Activated CD8-positive, alpha-beta memory T cell treated with anti-CD3 and anti-CD28 coated beads, Interleukin-2, amount 10 ng/mL, durations not matched to agents 7 days and 5 days (primary cell): ENCODE measurements around the gene AK6. TPM values are rescaled to one million over a fixed set of nuclear protein-coding genes. Genes with fewer than 3 reads are reported as not detected.
"Not testable (repeated sequence)": the region's sequence is repeated elsewhere in the genome, so short reads cannot be mapped to it uniquely, and the experiment has no call there.

ENCODE experiments used
- ATAC-seq: fragments of 150-1000 bp; cut with Tn5 transposase; one replicate; pipeline ENCODE4 v1.10.0; 2021; ENCODE audit warnings: moderate library complexity
- CTCF ChIA-PET: fragments of 350-600 bp; sonication (Branson Sonifier 250); formaldehyde crosslinking; loops from one replicate; lab custom pipeline; 2021; ENCODE audit warnings: antibody characterized with exemption; lab: Charles Lee
- DNase-seq: peaks from one replicate; pipeline ENCODE4 v3.0.0-alpha.2; 2020
- H3K27ac Mint-ChIP-seq: one replicate; pipeline ENCODE4 v1.8.0; 2021; ENCODE audit warnings: mild to moderate bottlenecking, mixed read lengths
- H3K27me3 Mint-ChIP-seq: one replicate; pipeline ENCODE4 v1.8.0; 2021; ENCODE audit warnings: mixed read lengths
- H3K36me3 Mint-ChIP-seq: one replicate; pipeline ENCODE4 v1.8.0; 2021; ENCODE audit warnings: mild to moderate bottlenecking, mixed read lengths
- H3K4me1 Mint-ChIP-seq: one replicate; pipeline ENCODE4 v1.8.0; 2021; ENCODE audit warnings: mixed read lengths
- H3K4me3 Mint-ChIP-seq: one replicate; pipeline ENCODE4 v1.8.0; 2021; ENCODE audit warnings: mild to moderate bottlenecking, moderate library complexity, mixed read lengths
- H3K9me3 Mint-ChIP-seq: one replicate; pipeline ENCODE4 v1.8.0; 2022; ENCODE audit warnings: low read depth, mixed read lengths
- total RNA-seq, 2 experiments: library from RNA; stranded (reverse); gene quantifications; one replicate each; pipeline ENCODE4 v1.2.3, GENCODE V29; 2021

AK6 gene
- 10 to 100 TPM; 31.8 to 49.1 TPM for total RNA-seq

DNA sequence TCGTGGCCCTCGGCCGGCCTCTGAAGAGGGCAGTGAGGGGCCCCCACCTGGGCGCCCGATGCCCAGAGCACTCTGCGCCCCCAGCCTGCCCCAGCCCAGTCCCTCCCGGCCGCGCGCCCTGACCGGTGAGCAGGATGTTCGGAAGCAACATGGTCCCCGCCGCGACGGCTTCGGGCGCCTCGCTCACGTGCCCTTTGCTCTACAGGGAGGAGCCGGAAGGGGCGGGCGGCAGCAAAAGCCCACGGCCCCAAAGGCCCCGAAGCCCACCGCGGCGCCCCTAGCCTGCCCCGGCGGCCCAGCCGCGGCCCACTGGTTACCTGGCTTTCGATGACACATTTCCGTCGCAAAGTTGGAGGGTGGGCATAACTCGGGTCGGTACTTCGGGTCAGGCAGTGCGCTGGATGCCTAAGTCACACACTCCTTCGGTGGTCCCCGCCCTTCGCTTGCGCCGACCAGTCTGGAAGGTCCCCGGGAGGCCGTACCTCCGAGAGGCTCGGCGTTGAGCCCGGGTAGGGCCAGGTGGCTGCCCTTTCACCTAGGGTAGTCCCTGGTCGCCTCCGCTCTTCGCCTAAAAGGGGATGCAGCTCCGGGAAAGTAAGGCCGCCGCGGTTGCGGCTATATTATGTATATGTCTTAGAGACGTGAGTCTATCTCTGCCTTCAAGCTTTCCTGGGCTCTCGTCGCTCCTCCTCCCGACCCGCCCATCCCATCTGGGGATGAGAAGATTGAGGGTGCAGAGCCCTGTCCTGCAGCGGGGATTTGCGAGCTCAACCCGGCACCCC is at the start of gene AK6, which contains the start of the genes RAD17 and TAF9:
TSS of gene AK6 (minus strand) at position 181 of the 782 bp plus-strand sequence. CDS start at position 151, 30 bp downstream.
TSS of gene RAD17 (plus strand) at position 479 of the 782 bp plus-strand sequence. CDS start 2,391 bp downstream, outside the sequence.
TSS of gene TAF9 (minus strand) at position 181 of the 782 bp plus-strand sequence. CDS start 3,783 bp downstream, outside the sequence.
- peak within 1 kb of the TSS; percentile 93 for H3K4me3 Mint-ChIP-seq
- peak; percentile 95 for ATAC-seq

GRCh38 chr5:69418554-69418953 is 49.2 kb upstream of the AK6 start:
- ATAC-seq, result no peak
- Mint-ChIP-seq H3K9me3 (no peaks in the 10 kb centered on the region), H3K4me3 (no peak overlapping the region), H3K27me3 (no peaks in the 10 kb centered on the region), H3K27ac (no peak overlapping the region), H3K4me1 (peaks cover 4% of the 10 kb centered on the region), H3K36me3 (peaks cover 8% of the 10 kb centered on the region)
- CTCF ChIA-PET, result no interaction called here
- no peak for DNase-seq

More for the DNA sequence above, at the start of gene AK6, which contains the start of the genes RAD17 and TAF9:
- peak; percentile 96 for DNase-seq
- peaks cover 25% of the 10 kb centered on the region for H3K36me3 Mint-ChIP-seq
- CTCF ChIA-PET, result interaction anchor here (0.6 to 1.6 kb wide), 3 partner anchors 22 to 327 kb away, joined by 3 to 4 read pairs (median 3); no protein-coding TSS in a partner anchor
- H3K9me3 Mint-ChIP-seq, result no peaks in the 10 kb centered on the region
- H3K27ac Mint-ChIP-seq, result peak within 1 kb of the TSS; percentile 98
- H3K4me1 Mint-ChIP-seq, result peaks cover 48% of the 10 kb centered on the region
- H3K27me3 Mint-ChIP-seq, result no peaks in the 10 kb centered on the region

- H3K27ac Mint-ChIP-seq, result no peak overlapping the region
- DNase-seq (no peak), ATAC-seq (no peak)
- peaks cover 9% of the 10 kb centered on the region for H3K36me3 Mint-ChIP-seq
- H3K4me3 Mint-ChIP-seq, result no peak overlapping the region
- no peaks in the 10 kb centered on the region for H3K27me3 Mint-ChIP-seq
- peaks cover 4% of the 10 kb centered on the region for H3K4me1 Mint-ChIP-seq
- H3K9me3 Mint-ChIP-seq, result no peaks in the 10 kb centered on the region
- CTCF ChIA-PET, result no interaction called here
Measured at GRCh38 chr5:69416699-69417098, 47.4 kb upstream of the AK6 start.

DNA sequence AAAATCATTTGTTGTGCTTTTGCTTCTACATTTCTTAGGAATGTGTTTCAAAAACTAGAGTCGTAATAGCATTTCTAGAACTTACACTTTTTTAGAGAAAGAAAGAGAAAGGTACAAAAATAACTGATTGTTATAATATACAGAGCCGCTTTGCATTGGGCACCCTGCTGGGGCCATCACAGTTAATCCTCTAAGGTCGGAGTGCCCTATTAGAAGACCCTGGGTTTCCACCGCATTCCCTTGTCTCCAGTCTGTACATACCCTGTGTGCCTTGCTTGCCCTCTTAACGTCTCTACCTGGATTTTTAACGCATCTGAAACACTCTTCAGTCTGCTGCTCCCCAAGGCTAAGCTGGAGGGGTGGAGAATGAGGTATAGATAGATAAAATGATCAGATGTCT is 46.9 kb upstream of the AK6 start:
- H3K4me3 Mint-ChIP-seq, result no peak overlapping the region
- no peaks in the 10 kb centered on the region for H3K9me3 Mint-ChIP-seq
- DNase-seq (no peak), ATAC-seq (no peak)
- H3K36me3 Mint-ChIP-seq, result peaks cover 14% of the 10 kb centered on the region
- CTCF ChIA-PET, result no interaction called here
- no peaks in the 10 kb centered on the region for H3K27me3 Mint-ChIP-seq
- peaks cover 4% of the 10 kb centered on the region for H3K4me1 Mint-ChIP-seq
- H3K27ac Mint-ChIP-seq, result no peak overlapping the region

DNA sequence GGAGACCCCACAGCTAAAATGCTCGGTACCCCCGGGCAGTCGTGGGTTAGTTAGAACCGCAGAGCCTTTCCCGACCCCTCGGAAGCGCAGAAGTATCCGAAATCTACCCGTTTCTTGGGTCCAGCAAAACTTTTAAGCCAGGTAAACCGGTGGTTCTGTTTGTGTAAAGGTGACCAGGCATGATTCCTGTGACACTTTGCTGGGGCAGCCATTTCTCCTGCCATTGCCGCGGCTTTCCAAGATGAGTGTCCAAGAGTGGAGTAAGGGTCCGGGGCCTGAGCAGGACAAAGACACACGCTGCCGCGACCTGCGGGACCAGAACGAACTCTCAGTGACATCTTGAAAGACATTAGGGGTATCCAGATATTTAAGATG is 46.3 kb upstream of the AK6 start:
- CTCF ChIA-PET, result no interaction called here
- no peak for ATAC-seq
- peaks cover 4% of the 10 kb centered on the region for H3K4me1 Mint-ChIP-seq
- no peak for DNase-seq
- no peaks in the 10 kb centered on the region for H3K9me3 Mint-ChIP-seq
- peaks cover 14% of the 10 kb centered on the region for H3K36me3 Mint-ChIP-seq
- no peak overlapping the region for H3K27ac Mint-ChIP-seq
- peak overlapping the region; percentile 44 for H3K4me3 Mint-ChIP-seq
- H3K27me3 Mint-ChIP-seq, result no peaks in the 10 kb centered on the region

- ATAC-seq, result peak; percentile 74
- Mint-ChIP-seq H3K27ac (no peak within 1 kb of the TSS), H3K36me3 (peaks cover 18% of the 10 kb centered on the region), H3K4me3 (peak within 1 kb of the TSS; percentile 50), H3K4me1 (peaks cover 4% of the 10 kb centered on the region), H3K27me3 (no peaks in the 10 kb centered on the region), H3K9me3 (no peaks in the 10 kb centered on the region)
- DNase-seq, result no peak
- CTCF ChIA-PET, result no interaction called here
Measured at GRCh38 chr5:69414885-69415583, 45.7 kb upstream of the AK6 start, which contains the start of gene MARVELD2. Gene MARVELD2, plus strand, starts transcription at chr5:69415116. Its CDS starts 4,270 bp downstream, at chr5:69419386.

- Mint-ChIP-seq H3K27me3 (no peaks in the 10 kb centered on the region), H3K9me3 (no peaks in the 10 kb centered on the region), H3K36me3 (peaks cover 41% of the 10 kb centered on the region), H3K4me3 (no peak overlapping the region), H3K4me1 (no peaks in the 10 kb centered on the region), H3K27ac (no peak overlapping the region)
- no peak for ATAC-seq
- CTCF ChIA-PET, result no interaction called here
- no peak for DNase-seq
Measured at GRCh38 chr5:69404659-69405330, 35.5 kb upstream of the AK6 start.

GRCh38 chr5:69378376-69378775 is 9.1 kb upstream of the AK6 start:
- CTCF ChIA-PET, result no interaction called here
- Mint-ChIP-seq H3K27ac (no peak overlapping the region), H3K4me3 (no peak overlapping the region)

GRCh38 chr5:69374911-69375446 is 5.7 kb upstream of the AK6 start:
- ATAC-seq, result no peak
- Mint-ChIP-seq H3K9me3 (no peaks in the 10 kb centered on the region), H3K4me3 (no peak overlapping the region), H3K27me3 (no peaks in the 10 kb centered on the region), H3K4me1 (peaks cover 25% of the 10 kb centered on the region), H3K27ac (peak overlapping the region; percentile 36), H3K36me3 (peaks cover 16% of the 10 kb centered on the region)
- CTCF ChIA-PET, result interaction anchor here (0.9 kb wide), 1 partner anchor 281 kb away, joined by 3 read pairs; the partner anchor contains the start of gene SLC30A5
- no peak for DNase-seq

More at GRCh38 chr5:69378376-69378775, 9.1 kb upstream of the AK6 start:
- H3K36me3 Mint-ChIP-seq, result peaks cover 22% of the 10 kb centered on the region
- DNase-seq (no peak), ATAC-seq (no peak)
- peaks cover 9% of the 10 kb centered on the region for H3K4me1 Mint-ChIP-seq
- no peaks in the 10 kb centered on the region for H3K9me3 Mint-ChIP-seq
- H3K27me3 Mint-ChIP-seq, result no peaks in the 10 kb centered on the region

GRCh38 chr5:69372394-69372793 is 3.1 kb upstream of the AK6 start:
- CTCF ChIA-PET, result interaction anchor here (1.4 kb wide), 1 partner anchor 329 kb away, joined by 3 read pairs; no protein-coding TSS in a partner anchor
- ATAC-seq (no peak), DNase-seq (no peak)
- Mint-ChIP-seq H3K4me3 (no peak overlapping the region), H3K27ac (no peak overlapping the region), H3K4me1 (peaks cover 36% of the 10 kb centered on the region), H3K27me3 (no peaks in the 10 kb centered on the region), H3K36me3 (peaks cover 21% of the 10 kb centered on the region), H3K9me3 (no peaks in the 10 kb centered on the region)

- H3K9me3 Mint-ChIP-seq, H3K27me3 Mint-ChIP-seq, DNase-seq, ATAC-seq: not testable (repeated sequence)
- H3K4me3 Mint-ChIP-seq, result peak overlapping the region; percentile 93
- peak overlapping the region; percentile 94 for H3K27ac Mint-ChIP-seq
- H3K4me1 Mint-ChIP-seq, result peaks cover 48% of the 10 kb centered on the region
- CTCF ChIA-PET, result interaction anchor here (0.6 to 1.3 kb wide), 2 partner anchors 24 to 327 kb away, joined by 3 to 4 read pairs; no protein-coding TSS in a partner anchor
- H3K36me3 Mint-ChIP-seq, result peaks cover 21% of the 10 kb centered on the region
Measured at GRCh38 chr5:69370335-69370734, 1.0 kb upstream of the AK6 start.

GRCh38 chr5:69368458-69369339 is 621 bp downstream of the AK6 start:
- ATAC-seq, result no peak
- peak; percentile 40 for DNase-seq
- no peaks in the 10 kb centered on the region for H3K9me3 Mint-ChIP-seq
- H3K27me3 Mint-ChIP-seq, result no peaks in the 10 kb centered on the region
- CTCF ChIA-PET, result interaction anchor here (1.3 to 1.6 kb wide), 2 partner anchors 21 to 326 kb away, joined by 3 read pairs; no protein-coding TSS in a partner anchor
- peaks cover 25% of the 10 kb centered on the region for H3K36me3 Mint-ChIP-seq
- peaks cover 46% of the 10 kb centered on the region for H3K4me1 Mint-ChIP-seq
- H3K4me3 Mint-ChIP-seq, result peak overlapping the region; percentile 93
- peak overlapping the region; percentile 98 for H3K27ac Mint-ChIP-seq
